ENCODE results near the gene AGO3.

GRCh38 chr1:36008546-36009197, 77.8 kb downstream of the AGO3 start:
- TF ChIP-seq, protein P1, sequence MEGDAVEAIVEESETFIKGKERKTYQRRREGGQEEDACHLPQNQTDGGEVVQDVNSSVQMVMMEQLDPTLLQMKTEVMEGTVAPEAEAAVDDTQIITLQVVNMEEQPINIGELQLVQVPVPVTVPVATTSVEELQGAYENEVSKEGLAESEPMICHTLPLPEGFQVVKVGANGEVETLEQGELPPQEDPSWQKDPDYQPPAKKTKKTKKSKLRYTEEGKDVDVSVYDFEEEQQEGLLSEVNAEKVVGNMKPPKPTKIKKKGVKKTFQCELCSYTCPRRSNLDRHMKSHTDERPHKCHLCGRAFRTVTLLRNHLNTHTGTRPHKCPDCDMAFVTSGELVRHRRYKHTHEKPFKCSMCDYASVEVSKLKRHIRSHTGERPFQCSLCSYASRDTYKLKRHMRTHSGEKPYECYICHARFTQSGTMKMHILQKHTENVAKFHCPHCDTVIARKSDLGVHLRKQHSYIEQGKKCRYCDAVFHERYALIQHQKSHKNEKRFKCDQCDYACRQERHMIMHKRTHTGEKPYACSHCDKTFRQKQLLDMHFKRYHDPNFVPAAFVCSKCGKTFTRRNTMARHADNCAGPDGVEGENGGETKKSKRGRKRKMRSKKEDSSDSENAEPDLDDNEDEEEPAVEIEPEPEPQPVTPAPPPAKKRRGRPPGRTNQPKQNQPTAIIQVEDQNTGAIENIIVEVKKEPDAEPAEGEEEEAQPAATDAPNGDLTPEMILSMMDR (IDR thresholded peaks at IDR 0.05) = no peak
- no peak for TF ChIP-seq POLR2A (IDR thresholded peaks at IDR 0.05)
